T1000 (cell line): ENCODE results near the gene PSMA5.
"Not testable (repeated sequence)": the region's sequence is repeated elsewhere in the genome, so short reads cannot be mapped to it uniquely, and the experiment has no call there.

Experiments used
- DNase-seq: peaks from one replicate; lab custom pipeline; 2025; ENCODE audit warnings: mixed read lengths; lab: John Stamatoyannopoulos, UW

Gene PSMA5

DNA sequence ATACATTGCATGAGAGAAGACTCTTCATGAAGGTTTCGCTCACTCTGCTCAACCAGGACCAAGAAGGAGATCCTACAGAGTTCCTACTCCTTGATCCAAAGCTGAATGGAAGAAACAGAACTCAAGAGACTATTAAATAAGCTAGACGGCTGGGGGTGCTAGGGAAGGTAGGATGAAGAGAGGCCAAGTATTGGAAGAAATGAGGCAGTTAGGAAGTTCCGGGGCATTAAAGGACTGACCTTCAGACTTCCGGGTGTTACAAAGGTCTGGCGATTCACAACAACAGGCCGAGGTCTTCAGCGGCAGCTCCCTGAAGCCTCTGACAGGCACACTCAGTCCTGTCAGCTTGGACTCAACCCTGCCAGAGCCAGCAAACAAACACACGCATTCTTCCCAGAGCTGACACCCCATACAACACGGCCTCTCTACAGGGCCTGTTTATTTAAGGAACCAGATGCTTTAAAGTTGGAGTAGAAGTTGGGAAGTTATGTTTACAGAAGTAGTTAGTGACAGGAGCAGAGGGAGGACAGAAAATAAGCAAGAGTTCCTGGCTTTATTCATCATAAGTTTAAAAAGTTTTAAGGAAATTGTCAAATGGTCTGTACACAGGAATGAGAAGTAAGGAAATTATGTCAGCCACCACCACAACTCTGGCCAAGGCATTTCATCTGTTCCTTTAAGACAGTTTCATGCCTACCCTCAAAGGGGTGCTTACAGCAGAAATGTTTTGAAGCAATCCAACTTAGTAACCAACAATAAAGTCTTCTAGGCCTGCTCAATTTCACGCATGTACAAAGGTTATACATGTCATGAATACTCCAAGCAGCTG is 33.2 kb downstream of the PSMA5 start:
- no peak for DNase-seq

- DNase-seq: no peak
These were observed 34.0 kb downstream of the PSMA5 start for GRCh38 chr1:109392037-109392787.

GRCh38 chr1:109391626-109392025 is 34.6 kb downstream of the PSMA5 start:
- DNase-seq: no peak

- DNase-seq: no peak
These were observed 35.1 kb downstream of the PSMA5 start for GRCh38 chr1:109391157-109391556.

GRCh38 chr1:109389638-109390341 is 36.5 kb downstream of the PSMA5 start:
- DNase-seq: no peak

GRCh38 chr1:109388884-109389637 is 37.2 kb downstream of the PSMA5 start:
- DNase-seq: no peak

DNA sequence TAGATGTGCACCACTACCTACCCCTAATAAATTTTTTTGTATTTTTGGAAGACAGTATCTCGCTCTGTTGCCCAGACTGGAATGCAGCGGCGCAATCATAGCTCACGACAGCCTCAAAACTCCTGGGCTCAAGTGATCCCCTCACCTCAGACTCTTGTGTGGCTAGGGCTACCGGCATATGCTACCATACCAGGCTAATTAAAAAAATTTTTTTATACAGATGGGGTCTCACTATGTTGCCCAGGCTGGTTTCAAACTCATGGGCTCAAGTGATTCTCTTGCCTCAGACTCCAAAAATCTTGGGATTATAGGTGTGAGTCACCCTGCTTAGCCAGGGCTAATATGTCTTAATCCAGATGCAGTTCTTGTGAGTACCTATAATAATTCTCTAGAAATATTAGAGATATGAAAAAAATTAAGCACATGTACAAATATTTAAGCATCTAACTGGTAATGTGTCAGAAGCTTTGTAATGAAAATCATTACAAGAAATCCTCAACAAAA is 38.0 kb downstream of the PSMA5 start:
- no peak for DNase-seq

DNA sequence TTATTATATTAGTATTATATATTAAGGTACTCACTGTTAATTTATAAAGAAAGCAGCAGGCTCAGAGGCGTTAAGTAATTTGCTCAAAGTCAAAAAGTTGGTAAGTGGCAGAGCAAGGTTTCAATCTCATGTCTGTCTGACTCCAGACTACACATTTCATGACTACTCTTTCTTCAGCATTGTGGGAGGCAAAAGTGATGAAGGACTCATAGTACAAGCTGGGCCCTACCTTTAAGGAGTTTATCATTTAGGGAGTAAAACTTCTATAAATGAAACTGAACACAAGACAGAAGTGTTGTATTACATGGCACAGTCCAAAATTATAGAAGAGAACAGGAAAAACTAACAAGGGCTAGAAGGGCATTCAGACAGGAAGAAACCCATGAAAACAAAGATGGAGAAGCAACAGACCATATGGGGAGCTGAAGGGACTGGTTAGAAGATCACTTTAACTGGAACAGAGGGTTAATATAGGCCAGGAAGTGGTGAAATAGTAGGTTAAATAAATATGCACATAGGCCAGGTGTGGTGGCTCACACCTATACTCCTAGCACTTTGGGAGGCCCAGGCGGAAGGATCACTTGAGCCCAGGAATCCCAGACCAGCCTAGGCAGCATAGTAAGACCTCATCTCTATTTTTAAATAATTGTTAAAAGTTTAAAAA is 40.1 kb downstream of the PSMA5 start:
- DNase-seq: no peak

DNA sequence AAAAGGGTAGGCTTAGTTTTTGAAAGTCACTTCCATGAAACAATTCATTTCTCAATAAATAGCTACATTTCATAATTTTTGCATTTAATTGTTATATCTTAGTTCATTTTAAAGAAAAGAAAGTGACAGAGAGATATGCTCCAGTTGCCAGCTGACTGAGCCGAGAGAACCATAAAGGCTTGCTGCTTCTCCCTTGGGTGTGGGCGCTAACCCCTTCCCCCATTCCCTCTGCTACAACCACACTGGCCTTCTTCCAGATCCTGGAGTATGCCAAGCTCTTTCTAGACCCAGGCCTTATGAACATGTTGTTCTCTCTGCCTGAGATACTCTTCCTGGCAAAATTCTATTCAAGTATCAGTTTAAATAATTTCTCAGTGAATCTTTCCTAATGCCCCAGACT is 40.8 kb downstream of the PSMA5 start:
- no peak for DNase-seq

- DNase-seq: no peak
These were observed 42.4 kb downstream of the PSMA5 start for GRCh38 chr1:109383854-109384253.

GRCh38 chr1:109383087-109383779 is 43.0 kb downstream of the PSMA5 start:
- no peak for DNase-seq

DNA sequence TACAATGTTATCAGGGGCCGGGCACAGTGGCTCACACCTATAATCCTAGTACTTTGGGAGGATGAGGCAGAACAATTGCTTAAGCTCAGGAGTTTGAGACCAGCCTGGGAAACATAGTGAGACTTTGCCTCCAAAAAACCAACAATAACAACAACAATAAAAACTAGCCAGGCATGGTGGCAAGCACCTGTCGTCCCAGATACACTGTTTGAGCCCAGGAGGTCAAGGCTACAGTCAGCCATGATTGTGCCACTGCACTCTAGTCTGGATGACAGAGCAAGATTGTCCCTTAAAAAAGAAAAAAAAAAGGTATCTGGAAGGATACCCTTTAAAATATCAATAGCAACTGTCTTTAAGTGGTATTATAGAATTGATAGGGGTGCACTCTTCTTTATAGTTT is 44.7 kb downstream of the PSMA5 start:
- DNase-seq: no peak

- no peak for DNase-seq
These were observed 46.3 kb downstream of the PSMA5 start for GRCh38 chr1:109379907-109380306.

DNA sequence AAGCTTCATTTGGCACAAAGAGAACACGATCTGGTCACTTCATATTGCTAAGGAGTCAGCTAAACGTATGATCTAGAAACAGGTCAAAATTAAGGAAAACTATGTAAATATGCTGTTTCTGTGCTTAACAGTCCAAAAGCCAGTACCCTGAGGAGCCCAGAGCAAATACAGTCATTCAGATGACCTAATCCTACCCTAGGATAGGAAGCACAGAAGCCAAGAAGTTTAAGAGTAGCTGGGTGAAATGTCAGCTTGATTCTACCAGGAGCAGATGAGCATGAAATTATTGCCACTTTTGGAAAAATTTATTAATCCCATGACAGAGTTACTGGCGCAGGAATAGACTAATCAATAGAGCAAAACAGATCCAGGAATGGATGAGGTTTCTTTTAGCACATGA is 46.8 kb downstream of the PSMA5 start:
- DNase-seq: no peak

- no peak for DNase-seq
These were observed 48.5 kb downstream of the PSMA5 start for GRCh38 chr1:109377698-109378097.

- not testable (repeated sequence) for DNase-seq
These were observed 52.6 kb downstream of the PSMA5 start for GRCh38 chr1:109373696-109374095.

DNA sequence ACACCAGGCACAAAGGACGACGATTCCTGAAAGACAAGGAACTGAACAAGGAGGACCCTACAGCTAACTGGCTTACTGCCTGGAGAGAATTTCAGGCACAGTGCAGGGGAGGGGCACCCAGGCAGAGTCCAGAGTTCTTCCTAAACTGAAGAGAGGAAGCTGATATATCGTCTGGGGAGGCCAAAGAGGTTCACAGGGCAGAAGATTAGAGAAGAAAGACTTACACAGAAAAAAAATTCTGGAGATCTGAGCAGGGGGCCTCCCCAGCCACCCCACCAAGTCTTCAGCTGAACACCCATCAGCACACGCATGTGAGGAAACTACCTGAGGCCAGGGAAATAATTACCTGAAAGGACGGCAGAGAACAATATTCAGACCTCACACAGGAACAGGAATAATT is 53.1 kb downstream of the PSMA5 start:
- no peak for DNase-seq

DNA sequence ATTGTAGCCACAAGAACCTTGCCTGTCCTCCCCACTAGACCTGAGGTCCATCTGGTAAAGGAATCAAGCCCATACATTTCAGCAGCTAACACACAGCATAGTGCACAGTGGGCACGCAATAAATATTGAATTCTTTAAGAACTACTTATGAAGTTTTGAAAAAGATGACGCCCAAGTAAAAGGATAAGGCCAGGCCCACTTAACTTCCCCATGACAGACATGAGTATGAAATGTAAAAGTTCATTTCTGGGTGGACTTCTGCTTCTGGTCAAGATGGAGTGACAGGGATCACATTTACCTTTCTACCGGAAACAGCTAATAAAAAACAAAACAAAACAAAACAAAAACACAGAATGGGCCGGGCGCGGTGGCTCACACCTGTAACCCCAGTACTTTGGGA is 54.0 kb downstream of the PSMA5 start:
- DNase-seq: no peak

DNA sequence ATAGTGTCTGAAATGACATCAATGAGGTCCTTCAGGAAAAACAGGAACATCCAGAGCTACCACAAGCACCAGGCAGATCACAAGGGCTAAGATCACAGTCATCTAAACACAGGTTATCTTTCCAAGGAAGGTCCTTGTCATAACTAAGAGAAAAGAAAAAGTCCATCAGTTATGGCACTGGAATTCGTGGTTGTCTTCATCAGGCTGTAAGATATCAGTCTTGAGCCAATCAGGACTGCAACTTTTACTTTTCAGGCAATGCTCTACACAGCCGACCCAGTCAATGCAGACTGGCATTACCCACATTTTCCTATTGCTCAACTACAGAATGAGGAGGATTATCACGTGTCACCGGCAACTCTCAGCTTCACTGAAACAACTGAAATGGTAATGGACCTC is 54.9 kb downstream of the PSMA5 start:
- no peak for DNase-seq

- DNase-seq: no peak
These were observed 55.4 kb downstream of the PSMA5 start for GRCh38 chr1:109370712-109371340.
